ENCODE results near the gene ACP1. TPM values are rescaled to one million over a fixed set of nuclear protein-coding genes. Genes with fewer than 3 reads are reported as not detected.

Gene ACP1
- total RNA-seq, 2 experiments from 2014 or later = 89.7 to 93.2 TPM

- POLR2A ChIA-PET = no interaction called here
- H3K4me1 Mint-ChIP-seq (ENCODE audit: low read depth) = peaks cover 25% of the 10 kb centered on the region
Measured at GRCh38 chr2:275466-275865, 10.7 kb downstream of the ACP1 start.

GRCh38 chr2:278312-278926 is 13.7 kb downstream of the ACP1 start:
- Mint-ChIP-seq H3K36me3 (ENCODE audit: low read depth) (peaks cover 91% of the 10 kb centered on the region), H3K4me3 (no peak overlapping the region), H3K4me1 (ENCODE audit: low read depth) (peaks cover 6% of the 10 kb centered on the region), H3K9me3 (no peaks in the 10 kb centered on the region), H3K27me3 (no peaks in the 10 kb centered on the region), H3K27ac (no peak overlapping the region)
- intact Hi-C loops (cut with DNase I, micrococcal nuclease) = no loop called here
- Histone ChIP-seq H3K36me3 (ENCODE audit: insufficient read depth, low read length) (peaks cover 76% of the 10 kb centered on the region), H3K9me3 (ENCODE audit: control insufficient read depth in 1 of 2, insufficient read depth in 1 of 2, low read length in 2 of 2) (no peaks in the 10 kb centered on the region), H3K27me3 (ENCODE audit: control insufficient read depth in 1 of 2, insufficient read depth in 2 of 2, low read length in 2 of 2) (no peaks in the 10 kb centered on the region), H3K27ac (ENCODE audit: low read depth in 1 of 2, low read length in 2 of 2) (no peak overlapping the region), H3K4me1 (ENCODE audit: insufficient read depth, low read length) (no peaks in the 10 kb centered on the region), H3K4me3 (ENCODE audit: low read length) (no peak overlapping the region)
- POLR2A ChIA-PET = no interaction called here
- DNase-seq = no peak
- CTCF ChIA-PET = no interaction called here
- TF ChIP-seq CTCF (IDR thresholded peaks at IDR 0.05) = no peak
- no peak for ATAC-seq (ENCODE audit: poor library complexity)

More at GRCh38 chr2:275466-275865, 10.7 kb downstream of the ACP1 start:
- intact Hi-C loops (cut with DNase I, micrococcal nuclease) = no loop called here
- H3K9me3 Mint-ChIP-seq = no peaks in the 10 kb centered on the region
- H3K36me3 Mint-ChIP-seq (ENCODE audit: low read depth) = peaks cover 96% of the 10 kb centered on the region
- Histone ChIP-seq H3K9me3 (ENCODE audit: control insufficient read depth in 1 of 2, insufficient read depth in 1 of 2, low read length in 2 of 2) (no peaks in the 10 kb centered on the region), H3K36me3 (ENCODE audit: insufficient read depth, low read length) (peaks cover 87% of the 10 kb centered on the region), H3K27me3 (ENCODE audit: control insufficient read depth in 1 of 2, insufficient read depth in 2 of 2, low read length in 2 of 2) (no peaks in the 10 kb centered on the region), H3K4me1 (ENCODE audit: insufficient read depth, low read length) (no peaks in the 10 kb centered on the region), H3K27ac (ENCODE audit: low read depth in 1 of 2, low read length in 2 of 2) (no peak overlapping the region), H3K4me3 (ENCODE audit: low read length) (no peak overlapping the region)
- CTCF ChIA-PET = no interaction called here
- ATAC-seq (ENCODE audit: poor library complexity) (no peak), DNase-seq (no peak)
- no peak overlapping the region for H3K4me3 Mint-ChIP-seq
- TF ChIP-seq CTCF (IDR thresholded peaks at IDR 0.05) = no peak
- H3K27ac Mint-ChIP-seq = no peak overlapping the region
- H3K27me3 Mint-ChIP-seq = no peaks in the 10 kb centered on the region

GRCh38 chr2:278927-279320 is 14.2 kb downstream of the ACP1 start:
- ChIA-PET POLR2A (no interaction called here), CTCF (no interaction called here)
- ATAC-seq (ENCODE audit: poor library complexity) (no peak), DNase-seq (no peak)
- Histone ChIP-seq H3K27me3 (ENCODE audit: control insufficient read depth in 1 of 2, insufficient read depth in 2 of 2, low read length in 2 of 2) (no peaks in the 10 kb centered on the region), H3K4me1 (ENCODE audit: insufficient read depth, low read length) (no peaks in the 10 kb centered on the region), H3K4me3 (ENCODE audit: low read length) (no peak overlapping the region), H3K9me3 (ENCODE audit: control insufficient read depth in 1 of 2, insufficient read depth in 1 of 2, low read length in 2 of 2) (no peaks in the 10 kb centered on the region), H3K36me3 (ENCODE audit: insufficient read depth, low read length) (peaks cover 71% of the 10 kb centered on the region), H3K27ac (ENCODE audit: low read depth in 1 of 2, low read length in 2 of 2) (no peak overlapping the region)
- TF ChIP-seq CTCF (IDR thresholded peaks at IDR 0.05) = no peak
- peaks cover 6% of the 10 kb centered on the region for H3K4me1 Mint-ChIP-seq (ENCODE audit: low read depth)
- intact Hi-C loops (cut with DNase I, micrococcal nuclease) = no loop called here
- no peak overlapping the region for H3K27ac Mint-ChIP-seq
- peaks cover 86% of the 10 kb centered on the region for H3K36me3 Mint-ChIP-seq (ENCODE audit: low read depth)
- no peak overlapping the region for H3K4me3 Mint-ChIP-seq
- no peaks in the 10 kb centered on the region for H3K27me3 Mint-ChIP-seq
- no peaks in the 10 kb centered on the region for H3K9me3 Mint-ChIP-seq
